NCI-H2171 treated with DMSO at 0.1 percent for 48 hours (cell line): ENCODE measurements around the gene TEX19.
"Not testable (repeated sequence)": the region's sequence is repeated elsewhere in the genome, so short reads cannot be mapped to it uniquely, and the experiment has no call there.

Experiments used
- DNase-seq: peaks from one replicate; lab custom pipeline; 2025; lab: John Stamatoyannopoulos, UW

The TEX19 gene

GRCh38 chr17:82356845-82357355 lies 2.1 kb upstream of the TEX19 start:
- DNase-seq = no peak

- no peak for DNase-seq
These were observed 1.7 kb upstream of the TEX19 start for GRCh38 chr17:82357394-82357793.

GRCh38 chr17:82359451-82360074 lies 516 bp downstream of the TEX19 start:
- DNase-seq = not testable (repeated sequence)

GRCh38 chr17:82361885-82362633 lies 3.0 kb downstream of the TEX19 start:
- DNase-seq = no peak

- DNase-seq = peak; percentile 44
These were observed 6.7 kb downstream of the TEX19 start for GRCh38 chr17:82365606-82366295.

- no peak for DNase-seq
These were observed 7.7 kb downstream of the TEX19 start for GRCh38 chr17:82366749-82367148.

GRCh38 chr17:82367724-82368524 lies 8.9 kb downstream of the TEX19 start:
- DNase-seq = peak; percentile 61

- DNase-seq = no peak
These were observed 10.2 kb downstream of the TEX19 start for GRCh38 chr17:82369211-82369610.

- DNase-seq = no peak
These were observed 11.7 kb downstream of the TEX19 start for GRCh38 chr17:82370471-82371332.

- DNase-seq = no peak
These were observed 12.5 kb downstream of the TEX19 start, which contains the start of gene UTS2R for GRCh38 chr17:82371333-82372248. TSS of gene UTS2R (plus strand) at chr17:82371765. CDS start at chr17:82374325, 2,560 bp downstream.

- DNase-seq = no peak
These were observed 13.4 kb downstream of the TEX19 start for GRCh38 chr17:82372249-82373071.

- not testable (repeated sequence) for DNase-seq
These were observed 14.0 kb downstream of the TEX19 start for GRCh38 chr17:82373072-82373452.

- no peak for DNase-seq
These were observed 14.9 kb downstream of the TEX19 start for GRCh38 chr17:82373731-82374625.

- no peak for DNase-seq
These were observed 15.7 kb downstream of the TEX19 start for GRCh38 chr17:82374626-82375331.

GRCh38 chr17:82375359-82376041 lies 16.5 kb downstream of the TEX19 start:
- DNase-seq = no peak

- no peak for DNase-seq
These were observed 17.1 kb downstream of the TEX19 start for GRCh38 chr17:82376042-82376730.
